Immature natural killer cell (primary cell): Measurements from ENCODE around the gene PPP3R2. TPM values are rescaled to one million over a fixed set of nuclear protein-coding genes. Genes with fewer than 3 reads are reported as not detected.

Experiments
- DNase-seq, 3 donors: peaks; one replicate each; pipeline ENCODE4 v3.0.0; 2022; ENCODE audit warnings: mixed read lengths in 1 of 3
- H3K27ac Mint-ChIP-seq, 6 donors: one replicate each; pipeline ENCODE4 v1.8.0; 2020; ENCODE audit warnings: mixed read lengths in 6 of 6, mild to moderate bottlenecking in 5 of 6, inconsistent platforms in 4 of 6, moderate library complexity in 3 of 6
- H3K27me3 Mint-ChIP-seq, 3 donors: one replicate each; pipeline ENCODE4 v1.8.0; 2020 to 2021; ENCODE audit warnings: low read depth in 3 of 3, mild to moderate bottlenecking in 3 of 3, mixed read lengths in 3 of 3, moderate library complexity in 3 of 3, inconsistent platforms in 1 of 3
- H3K36me3 Mint-ChIP-seq, 3 donors: one replicate each; pipeline ENCODE4 v1.8.0; 2020; ENCODE audit warnings: mixed read lengths in 3 of 3, inconsistent platforms in 2 of 3, mild to moderate bottlenecking in 2 of 3
- H3K4me1 Mint-ChIP-seq, 2 donors: one replicate each; pipeline ENCODE4 v1.8.0; 2020; ENCODE audit warnings: inconsistent platforms in 2 of 2, mild to moderate bottlenecking in 2 of 2, mixed read lengths in 2 of 2, moderate library complexity in 1 of 2
- H3K4me3 Mint-ChIP-seq, 5 donors: one replicate each; pipeline ENCODE4 v1.8.0; 2020; ENCODE audit warnings: mild to moderate bottlenecking in 5 of 5, mixed read lengths in 5 of 5, inconsistent platforms in 3 of 5, moderate library complexity in 3 of 5
- H3K9me3 Mint-ChIP-seq, 6 donors: one replicate each; pipeline ENCODE4 v1.8.0; 2020; ENCODE audit warnings: mild to moderate bottlenecking in 6 of 6, mixed read lengths in 6 of 6, inconsistent platforms in 4 of 6, moderate library complexity in 3 of 6
- polyA plus RNA-seq, 3 donors: library from polyadenylated mRNA; unstranded; fragments of 300-500 nt; fragmentation: Illumina TruSeq; gene quantifications; one replicate each; pipeline ENCODE4 v1.2.3, GENCODE V29; 2021

Gene PPP3R2, protein sequence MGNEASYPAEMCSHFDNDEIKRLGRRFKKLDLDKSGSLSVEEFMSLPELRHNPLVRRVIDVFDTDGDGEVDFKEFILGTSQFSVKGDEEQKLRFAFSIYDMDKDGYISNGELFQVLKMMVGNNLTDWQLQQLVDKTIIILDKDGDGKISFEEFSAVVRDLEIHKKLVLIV
- not detected for polyA plus RNA-seq

- peaks cover 0 to 4% (median 3%) of the 10 kb centered on the region in 3 donors for H3K27me3 Mint-ChIP-seq
- H3K36me3 Mint-ChIP-seq: no peaks in the 10 kb centered on the region
- no peak for DNase-seq
- H3K27ac Mint-ChIP-seq: no peak within 1 kb of the TSS
- no peaks in the 10 kb centered on the region for H3K4me1 Mint-ChIP-seq
- no peak within 1 kb of the TSS for H3K4me3 Mint-ChIP-seq
- no peaks in the 10 kb centered on the region for H3K9me3 Mint-ChIP-seq
Observed at GRCh38 chr9:101594796-101595195, at the start of gene PPP3R2. Gene PPP3R2 (minus strand): TSS chr9:101594969. CDS start chr9:101594921, 48 bp downstream.

DNA sequence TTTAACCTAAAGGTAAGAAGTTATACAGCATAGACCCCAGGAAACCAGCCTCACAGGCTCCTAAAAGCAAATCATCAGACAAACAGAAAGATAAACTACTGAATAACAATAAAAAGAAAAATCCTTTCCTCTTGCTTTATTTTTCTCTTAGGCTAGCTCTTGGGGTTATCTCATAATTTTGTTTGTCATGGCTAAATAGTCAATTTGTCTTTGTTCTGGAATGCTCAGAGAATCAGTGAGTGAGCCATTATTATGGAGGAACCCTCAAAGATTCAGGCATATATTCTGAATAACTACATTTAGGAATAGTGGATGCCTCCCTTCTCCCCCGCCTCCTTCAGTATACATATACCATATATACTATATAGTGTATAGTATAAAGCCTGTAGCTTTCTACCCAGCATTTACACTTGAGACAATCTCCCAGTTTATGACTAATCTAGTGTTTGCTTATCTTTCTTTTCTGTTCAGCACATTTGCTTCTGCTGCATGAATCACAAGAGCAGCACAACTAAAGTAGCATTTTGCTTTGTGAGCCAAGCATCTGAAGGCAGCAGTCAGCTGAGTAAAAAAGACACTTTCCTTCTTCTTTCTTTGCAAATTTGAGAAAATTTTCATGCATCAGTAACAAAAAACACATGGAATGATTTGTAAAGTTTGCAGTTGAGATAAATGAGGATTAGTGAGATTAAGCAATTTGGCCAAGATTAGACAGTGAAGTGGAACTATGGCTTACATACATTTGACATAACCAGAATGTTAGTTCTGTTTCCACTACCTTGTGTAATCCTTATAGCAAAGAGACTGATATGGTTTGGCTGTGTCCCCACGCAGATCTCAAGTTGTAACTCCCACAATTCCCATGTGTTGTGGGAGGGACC is 45.3 kb upstream of the PPP3R2 start:
- H3K27me3 Mint-ChIP-seq: peaks cover 0 to under 1% (median 0%) of the 10 kb centered on the region in 3 donors
- no peaks in the 10 kb centered on the region for H3K4me1 Mint-ChIP-seq
- peaks cover 0 to 6% (median 0%) of the 10 kb centered on the region in 6 donors for H3K9me3 Mint-ChIP-seq
- no peak overlapping the region for H3K4me3 Mint-ChIP-seq
- DNase-seq: no peak
- no peaks in the 10 kb centered on the region for H3K36me3 Mint-ChIP-seq
- H3K27ac Mint-ChIP-seq: no peak overlapping the region

GRCh38 chr9:101639311-101639710 is 44.5 kb upstream of the PPP3R2 start:
- Mint-ChIP-seq H3K27ac (no peak overlapping the region), H3K36me3 (no peaks in the 10 kb centered on the region), H3K4me3 (no peak overlapping the region), H3K4me1 (no peaks in the 10 kb centered on the region), H3K9me3 (peaks cover 0 to 6% (median 0%) of the 10 kb centered on the region in 6 donors), H3K27me3 (peaks cover 0 to 3% (median 0%) of the 10 kb centered on the region in 3 donors)
- DNase-seq: no peak

GRCh38 chr9:101636247-101636646 is 41.5 kb upstream of the PPP3R2 start:
- Mint-ChIP-seq H3K27ac (no peak overlapping the region), H3K27me3 (peaks cover 0 to 3% (median 0%) of the 10 kb centered on the region in 3 donors), H3K36me3 (no peaks in the 10 kb centered on the region)

DNA sequence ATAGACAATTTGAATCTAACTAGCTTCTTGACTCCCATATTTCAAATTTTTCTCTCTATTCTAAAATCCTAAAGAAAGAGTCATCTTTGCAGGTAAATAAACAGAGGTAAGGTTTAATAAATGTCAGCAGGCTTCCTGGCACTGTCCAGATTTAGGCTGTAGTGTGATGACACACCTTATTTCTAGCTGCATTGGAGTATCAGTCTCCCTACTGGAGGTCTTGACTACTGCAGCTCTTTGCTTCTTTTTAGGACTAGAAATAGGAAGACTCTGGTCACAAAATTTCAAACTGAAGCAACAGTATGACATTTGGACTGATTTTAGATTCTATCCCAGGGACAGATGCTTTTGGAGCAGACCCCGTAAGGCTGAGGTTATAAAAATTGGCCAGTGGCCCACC is 40.7 kb upstream of the PPP3R2 start:
- Mint-ChIP-seq H3K27ac (no peak overlapping the region), H3K36me3 (no peaks in the 10 kb centered on the region), H3K9me3 (peaks cover 0 to 2% (median 0%) of the 10 kb centered on the region in 6 donors), H3K4me1 (no peaks in the 10 kb centered on the region), H3K27me3 (peaks cover 0 to 3% (median 0%) of the 10 kb centered on the region in 3 donors), H3K4me3 (no peak overlapping the region)
- DNase-seq: no peak

More at GRCh38 chr9:101636247-101636646, 41.5 kb upstream of the PPP3R2 start:
- DNase-seq: no peak
- no peak overlapping the region for H3K4me3 Mint-ChIP-seq
- H3K4me1 Mint-ChIP-seq: no peaks in the 10 kb centered on the region
- peaks cover 0 to 4% (median 1%) of the 10 kb centered on the region in 6 donors for H3K9me3 Mint-ChIP-seq

GRCh38 chr9:101634741-101635409 is 40.1 kb upstream of the PPP3R2 start:
- Mint-ChIP-seq H3K36me3 (no peaks in the 10 kb centered on the region), H3K27me3 (peaks cover 0 to 3% (median 0%) of the 10 kb centered on the region in 3 donors), H3K4me1 (no peaks in the 10 kb centered on the region), H3K4me3 (no peak overlapping the region), H3K9me3 (peaks cover 0 to 2% (median 0%) of the 10 kb centered on the region in 6 donors), H3K27ac (no peak overlapping the region)
- no peak for DNase-seq

GRCh38 chr9:101632611-101633010 is 37.8 kb upstream of the PPP3R2 start:
- Mint-ChIP-seq H3K36me3 (no peaks in the 10 kb centered on the region), H3K4me3 (no peak overlapping the region), H3K27me3 (peaks cover 0 to 3% (median 0%) of the 10 kb centered on the region in 3 donors), H3K27ac (no peak overlapping the region), H3K9me3 (peaks cover 0 to 2% (median 0%) of the 10 kb centered on the region in 6 donors), H3K4me1 (no peaks in the 10 kb centered on the region)
- no peak for DNase-seq

DNA sequence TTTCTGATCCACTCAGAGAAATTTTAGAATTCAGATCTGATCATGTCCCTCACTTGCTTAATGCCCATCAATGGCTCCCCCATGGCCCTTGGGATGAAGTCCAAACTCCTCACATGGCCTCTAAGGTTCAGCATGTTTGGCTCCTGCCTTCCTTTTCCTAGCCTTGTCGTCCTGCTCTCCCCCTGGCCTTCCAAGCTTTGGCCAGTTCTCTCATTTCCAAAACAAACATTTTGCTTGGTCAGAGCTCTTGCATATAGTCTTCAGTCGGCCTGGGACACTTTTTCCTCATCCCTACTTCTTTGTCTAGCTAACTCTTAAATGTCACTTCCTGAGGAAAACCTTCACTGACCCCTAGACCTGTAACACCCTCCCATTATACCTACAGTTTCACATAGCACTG is 37.1 kb upstream of the PPP3R2 start:
- H3K9me3 Mint-ChIP-seq: peaks cover 0 to 2% (median 0%) of the 10 kb centered on the region in 6 donors
- H3K4me1 Mint-ChIP-seq: no peaks in the 10 kb centered on the region
- no peak for DNase-seq
- no peak overlapping the region for H3K27ac Mint-ChIP-seq
- H3K4me3 Mint-ChIP-seq: no peak overlapping the region
- peaks cover 0 to 3% (median under 1%) of the 10 kb centered on the region in 3 donors for H3K27me3 Mint-ChIP-seq
- H3K36me3 Mint-ChIP-seq: no peaks in the 10 kb centered on the region

DNA sequence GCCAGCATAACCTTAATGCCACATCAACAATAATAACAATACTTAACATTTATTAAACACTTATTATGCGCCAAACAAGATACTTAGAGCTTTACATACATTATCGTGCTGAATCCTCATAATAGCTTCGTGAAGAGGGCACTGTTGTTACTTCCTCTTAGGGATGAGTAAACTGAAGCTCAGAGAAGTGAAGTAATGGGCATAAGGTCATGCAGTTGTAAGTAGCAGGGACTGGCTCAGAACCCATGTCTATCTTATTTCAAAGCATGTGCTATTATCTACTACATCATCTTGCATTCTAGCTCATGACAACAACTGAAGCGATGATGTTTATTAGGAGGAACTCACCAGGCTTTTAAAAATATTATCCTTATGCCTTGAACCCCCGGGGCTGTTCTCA is 34.9 kb upstream of the PPP3R2 start:
- H3K27ac Mint-ChIP-seq: no peak overlapping the region
- H3K36me3 Mint-ChIP-seq: no peaks in the 10 kb centered on the region

DNA sequence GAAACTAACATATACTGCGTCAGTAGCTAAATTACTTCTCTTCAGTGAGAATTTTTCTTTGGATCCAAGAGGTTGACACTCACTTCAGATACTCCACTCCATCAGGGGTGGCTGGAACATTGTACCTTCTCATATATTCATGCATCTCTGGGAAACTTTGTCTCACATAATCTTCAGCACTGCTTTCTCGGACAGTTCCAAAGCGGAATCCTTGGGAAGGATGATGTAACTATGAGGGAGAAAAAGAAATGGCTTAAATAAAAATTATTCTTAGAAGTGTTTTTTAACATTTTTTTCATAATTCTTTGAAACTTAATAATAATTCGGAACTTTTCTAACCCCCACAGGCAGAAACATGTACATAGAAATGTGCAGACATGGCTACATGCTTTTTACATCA is 33.4 kb upstream of the PPP3R2 start:
- no peaks in the 10 kb centered on the region for H3K36me3 Mint-ChIP-seq
- DNase-seq: no peak
- no peak overlapping the region for H3K4me3 Mint-ChIP-seq
- H3K4me1 Mint-ChIP-seq: no peaks in the 10 kb centered on the region
- peaks cover 0 to 4% (median 1%) of the 10 kb centered on the region in 6 donors for H3K9me3 Mint-ChIP-seq
- no peak overlapping the region for H3K27ac Mint-ChIP-seq
- peaks cover 0 to 3% (median 2%) of the 10 kb centered on the region in 3 donors for H3K27me3 Mint-ChIP-seq

More for the DNA sequence above, 34.9 kb upstream of the PPP3R2 start:
- H3K4me3 Mint-ChIP-seq: no peak overlapping the region
- DNase-seq: no peak
- H3K9me3 Mint-ChIP-seq: peaks cover 0 to 2% (median 0%) of the 10 kb centered on the region in 6 donors
- peaks cover 0 to 3% (median 2%) of the 10 kb centered on the region in 3 donors for H3K27me3 Mint-ChIP-seq
- H3K4me1 Mint-ChIP-seq: no peaks in the 10 kb centered on the region

DNA sequence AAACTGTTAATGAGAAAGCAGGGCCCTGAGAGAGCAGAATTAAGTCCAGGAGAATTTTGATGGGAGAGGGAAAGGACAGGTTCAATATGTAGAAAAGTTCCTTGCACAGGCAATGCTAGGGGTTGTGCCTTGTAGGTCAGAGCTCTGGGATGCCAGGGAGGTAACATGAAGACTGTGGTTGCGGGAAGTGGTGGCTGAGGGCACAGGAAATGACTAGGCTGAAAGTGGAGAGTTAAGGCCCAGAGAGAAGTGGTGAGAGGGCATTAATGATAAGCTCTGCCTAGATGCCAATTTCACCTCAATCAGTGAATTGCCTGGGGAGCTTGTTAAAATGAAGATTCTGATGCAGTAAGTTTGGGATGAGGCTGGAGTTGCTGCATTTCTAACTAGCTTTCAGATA is 31.5 kb upstream of the PPP3R2 start:
- no peaks in the 10 kb centered on the region for H3K36me3 Mint-ChIP-seq
- no peaks in the 10 kb centered on the region for H3K4me1 Mint-ChIP-seq
- peaks cover 0 to 4% (median 0%) of the 10 kb centered on the region in 6 donors for H3K9me3 Mint-ChIP-seq
- no peak overlapping the region for H3K27ac Mint-ChIP-seq
- no peak for DNase-seq
- no peak overlapping the region for H3K4me3 Mint-ChIP-seq
- peaks cover 0 to 3% (median 2%) of the 10 kb centered on the region in 3 donors for H3K27me3 Mint-ChIP-seq

DNA sequence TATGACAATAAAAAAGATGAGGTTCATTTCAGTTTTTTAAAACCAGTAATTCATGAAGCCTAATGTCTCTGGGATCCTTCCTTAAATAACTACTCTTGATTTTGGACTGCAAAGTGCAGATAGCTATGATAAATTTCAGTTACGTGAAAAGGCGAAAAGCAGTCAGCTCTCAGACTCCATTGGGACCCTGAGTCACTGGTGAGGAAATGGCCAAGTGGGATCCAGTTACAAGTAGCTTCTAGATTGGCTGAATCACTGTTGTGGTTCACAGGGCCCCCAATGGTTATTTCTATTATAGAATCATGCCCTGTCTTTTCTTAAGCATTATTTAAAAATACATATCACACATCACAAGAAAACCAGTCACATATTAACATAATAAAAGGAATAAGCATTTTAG is 31.1 kb upstream of the PPP3R2 start:
- no peak for DNase-seq
- no peaks in the 10 kb centered on the region for H3K36me3 Mint-ChIP-seq
- H3K4me1 Mint-ChIP-seq: no peaks in the 10 kb centered on the region
- no peak overlapping the region for H3K4me3 Mint-ChIP-seq
- no peak overlapping the region for H3K27ac Mint-ChIP-seq
- H3K27me3 Mint-ChIP-seq: peaks cover 0 to 3% (median 2%) of the 10 kb centered on the region in 3 donors
- H3K9me3 Mint-ChIP-seq: peaks cover 0 to 4% (median 0%) of the 10 kb centered on the region in 6 donors

DNA sequence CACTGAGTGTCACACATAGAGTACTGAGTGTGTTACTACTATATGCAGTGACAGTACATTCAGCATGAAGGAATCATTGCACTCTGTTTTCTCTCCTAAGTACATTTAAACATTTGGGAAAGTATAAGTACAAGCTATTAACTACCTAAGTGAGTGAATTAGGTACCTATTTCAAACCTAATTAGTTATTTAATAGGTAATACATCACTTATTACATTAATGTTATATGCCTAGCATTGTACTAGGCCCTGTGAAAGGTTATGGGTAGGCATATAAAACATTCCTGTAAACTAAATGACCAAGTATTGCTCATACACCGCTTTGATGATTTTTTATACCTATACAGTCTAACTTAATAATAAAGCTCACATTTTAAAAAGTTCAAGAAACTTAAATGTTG is 25.7 kb upstream of the PPP3R2 start:
- no peaks in the 10 kb centered on the region for H3K27me3 Mint-ChIP-seq
- H3K4me1 Mint-ChIP-seq: no peaks in the 10 kb centered on the region
- H3K4me3 Mint-ChIP-seq: no peak overlapping the region
- peaks cover 0 to 3% (median 0%) of the 10 kb centered on the region in 6 donors for H3K9me3 Mint-ChIP-seq
- DNase-seq: no peak
- H3K27ac Mint-ChIP-seq: no peak overlapping the region
- H3K36me3 Mint-ChIP-seq: no peaks in the 10 kb centered on the region

GRCh38 chr9:101618698-101619097 is 23.9 kb upstream of the PPP3R2 start:
- Mint-ChIP-seq H3K27me3 (no peaks in the 10 kb centered on the region), H3K27ac (no peak overlapping the region), H3K9me3 (peaks cover 0 to 2% (median 0%) of the 10 kb centered on the region in 6 donors), H3K4me1 (no peaks in the 10 kb centered on the region), H3K36me3 (no peaks in the 10 kb centered on the region), H3K4me3 (no peak overlapping the region)
- no peak for DNase-seq
